GM19025 (cell line): ENCODE results near the gene FCER2.

Experiments used
- ATAC-seq: cut with Tn5 transposase; IDR thresholded peaks from one replicate; pipeline ENCODE4 v1.9.1; 2021; ENCODE audit warnings: mild to moderate bottlenecking, low read depth, moderate library complexity; ENCODE audit not compliant: unreplicated experiment

The FCER2 gene

GRCh38 chr19:7704280-7705060, 2.5 kb upstream of the FCER2 start:
- no peak for ATAC-seq

GRCh38 chr19:7703332-7703731, 1.4 kb upstream of the FCER2 start:
- ATAC-seq, result no peak

GRCh38 chr19:7701049-7701653, 780 bp downstream of the FCER2 start:
- ATAC-seq, result no peak

- no peak for ATAC-seq
Observed at GRCh38 chr19:7699417-7700401, 2.2 kb downstream of the FCER2 start.

- ATAC-seq, result no peak
Observed at GRCh38 chr19:7699003-7699402, 2.9 kb downstream of the FCER2 start.

DNA sequence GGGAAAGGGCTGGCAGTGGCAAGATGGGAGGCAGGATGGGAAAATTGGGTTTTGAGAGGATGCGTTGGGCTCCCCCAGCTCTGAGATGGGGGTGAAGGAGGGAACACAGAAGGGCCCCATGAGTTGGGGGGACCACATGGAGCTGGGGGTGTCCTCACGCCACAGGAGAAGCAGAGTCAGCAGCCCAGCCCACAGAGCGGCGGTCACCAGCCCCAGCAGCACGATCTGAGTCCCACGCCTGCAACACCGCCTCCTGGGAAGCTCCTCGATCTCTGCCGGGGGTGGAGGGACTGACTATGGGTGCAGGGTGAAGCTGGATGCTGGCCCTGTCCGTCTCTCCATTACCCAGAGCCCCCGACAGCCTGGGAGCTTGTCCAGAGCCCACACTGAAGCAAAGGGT, 3.3 kb downstream of the FCER2 start:
- ATAC-seq, result no peak

- no peak for ATAC-seq
Observed at GRCh38 chr19:7697721-7698287, 4.1 kb downstream of the FCER2 start.

GRCh38 chr19:7694499-7694898, 7.4 kb downstream of the FCER2 start:
- ATAC-seq, result no peak

GRCh38 chr19:7692417-7693088, 9.4 kb downstream of the FCER2 start:
- ATAC-seq, result no peak

- ATAC-seq, result no peak
Observed at GRCh38 chr19:7691497-7691896, 10.4 kb downstream of the FCER2 start.

DNA sequence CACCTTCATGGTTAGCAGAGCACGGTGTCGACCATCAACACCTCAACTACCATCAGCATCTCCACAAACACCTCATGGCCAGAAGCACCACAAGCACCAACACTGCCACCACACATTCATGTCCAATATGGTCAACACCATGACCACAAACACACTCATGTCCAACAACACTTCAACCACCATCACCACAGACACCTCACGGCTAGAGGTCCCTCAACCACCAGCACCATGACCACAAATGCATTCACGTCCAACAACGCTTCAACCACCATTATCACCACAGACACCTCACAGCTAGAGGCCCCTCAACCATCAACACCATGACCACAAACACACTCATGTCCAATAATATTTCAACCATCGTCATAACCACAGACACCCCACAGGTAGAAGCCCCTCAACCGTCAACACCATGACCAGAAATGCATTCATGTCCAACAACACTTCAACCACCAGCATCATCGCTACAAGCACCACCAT, 11.1 kb downstream of the FCER2 start:
- ATAC-seq, result no peak

GRCh38 chr19:7689165-7689564, 12.8 kb downstream of the FCER2 start:
- no peak for ATAC-seq

GRCh38 chr19:7687177-7687576, 14.8 kb downstream of the FCER2 start:
- ATAC-seq, result no peak

DNA sequence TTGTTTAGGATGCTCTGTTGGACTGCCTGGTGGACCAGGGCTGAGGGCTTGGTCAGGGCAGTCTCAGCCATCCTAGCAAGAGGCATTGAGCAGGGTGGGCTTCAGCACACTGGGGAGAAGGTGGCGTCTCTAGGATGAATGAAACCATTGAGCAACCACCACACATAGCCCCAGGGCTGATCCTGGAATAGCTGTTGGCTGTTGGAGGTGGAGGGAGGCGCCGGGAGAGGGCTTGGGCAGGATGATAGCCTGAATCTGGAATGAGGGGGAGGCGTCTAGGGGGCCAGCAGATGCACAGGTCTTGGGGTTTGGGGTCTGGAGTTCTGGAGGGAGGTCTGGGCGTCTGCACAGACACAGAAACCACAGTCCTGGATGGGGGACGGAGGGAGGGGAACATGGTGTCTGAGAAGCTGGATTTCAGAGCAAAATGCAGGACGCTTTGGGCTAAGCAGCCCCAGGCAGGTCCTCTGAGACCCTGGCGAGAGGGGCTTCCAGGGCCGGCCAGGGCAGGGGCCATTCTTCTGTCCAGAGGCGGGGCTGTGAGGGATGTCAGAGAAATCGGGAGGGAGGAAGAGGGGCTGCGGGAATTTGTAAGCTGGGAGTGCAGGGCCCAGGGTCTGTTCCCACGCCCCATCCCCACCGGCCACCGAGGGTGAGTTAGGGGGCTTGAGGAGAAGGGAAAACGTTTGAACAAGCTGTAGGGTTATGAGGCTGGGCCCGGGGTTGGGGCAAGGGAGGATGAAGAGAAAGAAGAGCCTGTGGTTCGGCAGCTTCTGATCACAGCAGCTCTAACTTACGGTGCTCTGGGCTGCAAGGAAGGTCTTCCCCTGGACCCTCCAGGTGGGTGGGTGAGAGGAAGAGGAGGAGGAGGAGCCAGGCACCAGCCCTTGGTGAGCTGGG, 16.1 kb downstream of the FCER2 start:
- no peak for ATAC-seq

DNA sequence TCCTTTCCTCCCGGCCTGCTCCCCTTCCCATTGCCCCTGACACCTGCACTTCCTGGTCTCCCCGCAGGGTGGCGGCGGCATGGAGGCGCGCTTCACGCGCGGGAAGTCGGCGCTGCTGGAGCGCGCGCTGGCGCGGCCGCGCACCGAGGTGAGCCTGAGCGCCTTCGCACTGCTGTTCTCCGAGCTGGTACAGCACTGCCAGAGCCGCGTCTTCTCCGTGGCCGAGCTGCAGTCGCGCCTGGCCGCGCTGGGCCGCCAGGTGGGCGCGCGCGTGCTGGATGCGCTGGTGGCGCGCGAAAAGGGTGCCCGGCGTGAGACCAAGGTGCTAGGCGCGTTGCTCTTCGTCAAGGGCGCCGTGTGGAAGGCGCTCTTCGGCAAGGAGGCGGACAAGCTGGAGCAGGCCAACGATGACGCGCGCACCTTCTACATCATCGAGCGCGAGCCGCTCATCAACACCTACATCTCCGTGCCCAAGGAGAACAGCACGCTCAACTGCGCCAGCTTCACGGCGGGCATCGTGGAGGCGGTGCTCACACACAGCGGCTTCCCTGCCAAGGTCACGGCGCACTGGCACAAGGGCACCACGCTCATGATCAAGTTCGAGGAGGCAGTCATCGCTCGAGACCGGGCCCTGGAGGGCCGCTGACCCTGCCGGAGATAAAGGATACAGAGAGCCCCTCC, 19.6 kb downstream of the FCER2 start:
- no peak for ATAC-seq

- ATAC-seq, result no peak
Observed at GRCh38 chr19:7681340-7682174, 20.4 kb downstream of the FCER2 start.

- ATAC-seq, result peak; percentile 55
Observed at GRCh38 chr19:7680606-7681339, 21.2 kb downstream of the FCER2 start, which contains the start of gene TRAPPC5. TSS of gene TRAPPC5 (plus strand) at chr19:7680833. CDS start at chr19:7682254, 1,421 bp downstream.
